Measurements from ENCODE around the gene SYT1. TPM values are rescaled to one million over a fixed set of nuclear protein-coding genes. Genes with fewer than 3 reads are reported as not detected.

The SYT1 gene
- total RNA-seq, 3 donors from 2014 or later (not counting 1 experiment from before 2014, with no cell fraction given): not detected

DNA sequence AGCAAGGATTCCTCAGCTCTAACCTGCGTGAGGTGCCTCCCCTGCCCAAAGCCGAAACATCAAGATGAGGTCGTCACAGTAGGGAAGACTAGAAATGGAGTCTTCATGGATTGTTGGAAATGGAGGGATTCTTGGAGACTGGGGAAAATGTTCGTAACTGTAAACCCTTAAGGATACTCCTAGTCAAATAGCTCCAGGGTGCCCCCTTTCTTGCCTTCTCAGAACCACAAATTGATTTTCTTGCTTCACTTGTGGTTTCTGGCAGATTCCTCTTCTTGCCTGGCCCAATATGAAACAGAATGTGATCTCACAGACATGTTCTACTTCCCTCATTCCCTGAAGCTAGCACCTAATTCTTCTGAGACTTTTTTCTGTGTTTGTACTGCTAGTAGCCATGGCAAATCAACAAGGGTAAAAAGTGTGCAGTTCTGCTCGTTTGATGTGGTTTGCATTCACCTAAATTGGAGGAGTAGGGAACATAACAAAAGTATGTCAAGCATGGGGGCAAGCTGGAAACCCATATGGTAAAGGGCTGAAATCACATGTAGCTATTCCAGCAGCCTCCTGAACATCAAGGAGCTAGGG is 494.2 kb downstream of the SYT1 start:
- ATAC-seq: no peak
- 82% methylated on average over 5 of the region's 5 CpGs for WGBS (ENCODE audit: insufficient coverage)
- no peak overlapping the region for H3K27ac Mint-ChIP-seq

DNA sequence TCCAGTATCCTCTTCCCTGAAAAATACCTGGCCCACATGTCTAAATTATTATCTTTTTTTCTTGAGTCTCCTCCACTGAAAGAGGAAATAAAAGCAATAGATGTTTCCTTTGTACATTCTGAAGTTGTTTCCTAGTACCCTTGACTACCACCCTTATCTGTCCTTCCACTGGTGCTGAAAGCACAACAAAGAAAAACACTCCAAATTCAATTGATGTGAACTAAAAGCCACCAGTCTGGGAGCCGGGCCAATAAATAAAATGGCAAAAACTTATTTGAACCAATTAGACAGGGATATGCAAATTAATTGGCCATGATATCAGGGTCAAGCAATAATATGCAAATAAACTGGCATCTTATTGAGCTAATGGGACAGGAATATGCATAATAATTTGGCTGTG is 495.7 kb downstream of the SYT1 start:
- no peaks in the 10 kb centered on the region for H3K27me3 Mint-ChIP-seq (ENCODE audit: low read depth in 2 of 2)
- Histone ChIP-seq H3K27me3 (ENCODE audit: control insufficient read depth, insufficient read depth, low read length) (no peaks in the 10 kb centered on the region), H3K27ac (ENCODE audit: low read length) (no peak overlapping the region), H3K4me3 (ENCODE audit: low read length) (no peak overlapping the region), H3K4me1 (ENCODE audit: control insufficient read depth, insufficient read depth, low read length) (no peaks in the 10 kb centered on the region), H3K9me3 (ENCODE audit: control insufficient read depth, insufficient read depth, low read length) (no peaks in the 10 kb centered on the region), H3K36me3 (ENCODE audit: control insufficient read depth, insufficient read depth, low read length) (no peaks in the 10 kb centered on the region)
- H3K4me1 Mint-ChIP-seq: no peaks in the 10 kb centered on the region
- TF ChIP-seq, protein P1, sequence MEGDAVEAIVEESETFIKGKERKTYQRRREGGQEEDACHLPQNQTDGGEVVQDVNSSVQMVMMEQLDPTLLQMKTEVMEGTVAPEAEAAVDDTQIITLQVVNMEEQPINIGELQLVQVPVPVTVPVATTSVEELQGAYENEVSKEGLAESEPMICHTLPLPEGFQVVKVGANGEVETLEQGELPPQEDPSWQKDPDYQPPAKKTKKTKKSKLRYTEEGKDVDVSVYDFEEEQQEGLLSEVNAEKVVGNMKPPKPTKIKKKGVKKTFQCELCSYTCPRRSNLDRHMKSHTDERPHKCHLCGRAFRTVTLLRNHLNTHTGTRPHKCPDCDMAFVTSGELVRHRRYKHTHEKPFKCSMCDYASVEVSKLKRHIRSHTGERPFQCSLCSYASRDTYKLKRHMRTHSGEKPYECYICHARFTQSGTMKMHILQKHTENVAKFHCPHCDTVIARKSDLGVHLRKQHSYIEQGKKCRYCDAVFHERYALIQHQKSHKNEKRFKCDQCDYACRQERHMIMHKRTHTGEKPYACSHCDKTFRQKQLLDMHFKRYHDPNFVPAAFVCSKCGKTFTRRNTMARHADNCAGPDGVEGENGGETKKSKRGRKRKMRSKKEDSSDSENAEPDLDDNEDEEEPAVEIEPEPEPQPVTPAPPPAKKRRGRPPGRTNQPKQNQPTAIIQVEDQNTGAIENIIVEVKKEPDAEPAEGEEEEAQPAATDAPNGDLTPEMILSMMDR (IDR thresholded peaks at IDR 0.05): no peak
- peaks cover 0 to 2% of the 10 kb centered on the region in 2 donors for H3K9me3 Mint-ChIP-seq
- no peaks in the 10 kb centered on the region for H3K36me3 Mint-ChIP-seq
- H3K4me3 Mint-ChIP-seq: no peak overlapping the region
- ATAC-seq (no peak), DNase-seq (no peak)
- intact Hi-C loops (cut with micrococcal nuclease): no loop called here
- WGBS (ENCODE audit: insufficient coverage): 38% methylated on average over 1 of the region's 1 CpG
- H3K27ac Mint-ChIP-seq: no peak overlapping the region

More for the DNA sequence above, 494.2 kb downstream of the SYT1 start:
- no peaks in the 10 kb centered on the region for H3K4me1 ChIP-seq (ENCODE audit: control insufficient read depth, insufficient read depth, low read length)
- H3K27me3 Mint-ChIP-seq (ENCODE audit: low read depth in 2 of 2): no peaks in the 10 kb centered on the region
- H3K36me3 Mint-ChIP-seq: no peaks in the 10 kb centered on the region
- intact Hi-C loops (cut with micrococcal nuclease): no loop called here
- H3K9me3 ChIP-seq (ENCODE audit: control insufficient read depth, insufficient read depth, low read length): no peaks in the 10 kb centered on the region
- no peaks in the 10 kb centered on the region for H3K36me3 ChIP-seq (ENCODE audit: control insufficient read depth, insufficient read depth, low read length)
- H3K4me3 Mint-ChIP-seq: no peak overlapping the region
- no peak overlapping the region for H3K4me3 ChIP-seq (ENCODE audit: low read length)
- DNase-seq: no peak
- H3K9me3 Mint-ChIP-seq: peaks cover 0 to 2% of the 10 kb centered on the region in 2 donors
- H3K27me3 ChIP-seq (ENCODE audit: control insufficient read depth, insufficient read depth, low read length): no peaks in the 10 kb centered on the region
- TF ChIP-seq, protein P1 (IDR thresholded peaks at IDR 0.05): no peak
- no peaks in the 10 kb centered on the region for H3K4me1 Mint-ChIP-seq
- H3K27ac ChIP-seq (ENCODE audit: low read length): no peak overlapping the region

DNA sequence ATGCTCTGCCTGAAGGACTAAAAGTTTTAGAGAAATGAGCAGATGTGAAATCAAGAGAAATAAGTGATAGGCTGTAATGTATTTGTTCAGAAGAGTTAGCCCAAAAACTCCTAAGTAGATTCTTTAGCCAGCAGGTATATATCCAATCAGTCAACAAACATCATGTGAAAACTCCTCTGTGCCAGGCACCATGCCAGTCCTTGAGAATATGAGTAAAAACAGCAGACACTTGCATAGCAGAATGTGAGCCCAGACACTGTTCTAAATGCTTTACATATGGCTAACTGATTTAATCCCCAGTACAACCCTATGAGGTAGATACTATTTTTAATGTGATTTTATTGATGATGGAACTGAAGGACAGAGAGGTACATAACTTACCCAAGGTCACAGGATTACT is 496.4 kb downstream of the SYT1 start:
- ATAC-seq (no peak), DNase-seq (no peak)
- H3K4me3 ChIP-seq (ENCODE audit: low read length): no peak overlapping the region
- H3K9me3 ChIP-seq (ENCODE audit: control insufficient read depth, insufficient read depth, low read length): no peaks in the 10 kb centered on the region
- peaks cover 0 to 2% of the 10 kb centered on the region in 2 donors for H3K9me3 Mint-ChIP-seq
- H3K4me1 Mint-ChIP-seq: no peaks in the 10 kb centered on the region
- H3K27me3 Mint-ChIP-seq (ENCODE audit: low read depth in 2 of 2): no peaks in the 10 kb centered on the region
- no peaks in the 10 kb centered on the region for H3K4me1 ChIP-seq (ENCODE audit: control insufficient read depth, insufficient read depth, low read length)
- no peaks in the 10 kb centered on the region for H3K36me3 ChIP-seq (ENCODE audit: control insufficient read depth, insufficient read depth, low read length)
- no peak overlapping the region for H3K4me3 Mint-ChIP-seq
- H3K27me3 ChIP-seq (ENCODE audit: control insufficient read depth, insufficient read depth, low read length): no peaks in the 10 kb centered on the region
- no peaks in the 10 kb centered on the region for H3K36me3 Mint-ChIP-seq
- intact Hi-C loops (cut with micrococcal nuclease): no loop called here
- no peak overlapping the region for H3K27ac ChIP-seq (ENCODE audit: low read length)
- no peak overlapping the region for H3K27ac Mint-ChIP-seq
- TF ChIP-seq, protein P1 (IDR thresholded peaks at IDR 0.05): no peak

DNA sequence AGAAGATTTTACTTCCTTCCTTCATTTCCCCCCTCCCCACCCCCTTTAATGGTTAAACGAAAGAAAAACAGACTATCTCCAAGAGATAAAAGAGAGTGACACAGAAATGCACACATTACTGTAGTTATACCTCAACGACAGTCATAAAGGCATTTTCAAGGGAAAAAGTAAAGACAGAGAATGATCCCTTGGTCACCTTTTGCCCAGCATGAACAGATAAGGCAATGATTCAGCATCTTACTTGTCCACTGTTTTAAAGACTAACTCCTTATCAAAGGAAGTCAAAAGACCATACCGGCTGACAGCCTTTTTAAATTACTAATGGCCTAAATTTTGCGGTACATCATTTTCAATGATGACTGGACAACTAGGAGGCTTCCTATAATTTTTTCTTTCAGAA is 499.6 kb downstream of the SYT1 start:
- no peak overlapping the region for H3K4me3 Mint-ChIP-seq
- no peak overlapping the region for H3K27ac Mint-ChIP-seq
- H3K36me3 ChIP-seq (ENCODE audit: control insufficient read depth, insufficient read depth, low read length): no peaks in the 10 kb centered on the region
- no peak overlapping the region for H3K4me3 ChIP-seq (ENCODE audit: low read length)
- DNase-seq: no peak
- H3K9me3 Mint-ChIP-seq: peaks cover 0 to 4% of the 10 kb centered on the region in 2 donors
- H3K4me1 Mint-ChIP-seq: no peaks in the 10 kb centered on the region
- H3K36me3 Mint-ChIP-seq: no peaks in the 10 kb centered on the region
- H3K4me1 ChIP-seq (ENCODE audit: control insufficient read depth, insufficient read depth, low read length): no peaks in the 10 kb centered on the region
- WGBS (ENCODE audit: insufficient coverage): 81% methylated on average over 4 of the region's 4 CpGs
- intact Hi-C loops (cut with micrococcal nuclease): no loop called here
- no peaks in the 10 kb centered on the region for H3K9me3 ChIP-seq (ENCODE audit: control insufficient read depth, insufficient read depth, low read length)
- no peaks in the 10 kb centered on the region for H3K27me3 ChIP-seq (ENCODE audit: control insufficient read depth, insufficient read depth, low read length)
- TF ChIP-seq, protein P1 (IDR thresholded peaks at IDR 0.05): no peak
- ATAC-seq: no peak
- no peak overlapping the region for H3K27ac ChIP-seq (ENCODE audit: low read length)
- H3K27me3 Mint-ChIP-seq (ENCODE audit: low read depth in 2 of 2): no peaks in the 10 kb centered on the region

All from natural killer cell (primary cell).